Suprapubic skin (tissue), 4 donors: Measurements from ENCODE around the gene MAP3K4. TPM values are rescaled to one million over a fixed set of nuclear protein-coding genes. Genes with fewer than 3 reads are reported as not detected.

Experiments
- DNase-seq, 2 donors: peaks; one replicate each; pipeline ENCODE4 v3.0.0-alpha.2; 2019; ENCODE audit warnings: low spot score in 2 of 2
- H3K27ac ChIP-seq: fragments of 200-600 bp; sonication (generic); one replicate; pipeline ENCODE4 v1.5.1; 2019
- H3K27me3 ChIP-seq: fragments of 200-600 bp; sonication (generic); one replicate; pipeline ENCODE4 v1.5.1; 2019
- H3K36me3 ChIP-seq: fragments of 200-600 bp; sonication (generic); one replicate; pipeline ENCODE4 v1.5.1; 2019
- H3K4me1 ChIP-seq: fragments of 200-600 bp; sonication (generic); one replicate; pipeline ENCODE4 v1.5.1; 2019
- H3K4me3 ChIP-seq: fragments of 200-600 bp; sonication (generic); one replicate; pipeline ENCODE4 v1.5.1; 2019; ENCODE audit warnings: mild to moderate bottlenecking
- H3K9me3 ChIP-seq: fragments of 200-600 bp; sonication (generic); one replicate; pipeline ENCODE4 v1.5.1; 2019
- EP300 ChIP-seq: sonication (generic); formaldehyde crosslinking; IDR thresholded peaks from one replicate; pipeline ENCODE4 v1.6.1; 2017; ENCODE audit warnings: antibody characterized with exemption
- POLR2A ChIP-seq, 2 donors: fragments of 450-650 bp; IDR thresholded peaks; one replicate each; pipeline ENCODE4 v1.6.1; 2017; ENCODE audit warnings: antibody characterized with exemption in 2 of 2, mild to moderate bottlenecking in 2 of 2, moderate library complexity in 2 of 2
- POLR2AphosphoS5 ChIP-seq, 3 donors: sonication (generic); formaldehyde crosslinking; IDR thresholded peaks; one replicate each; pipeline ENCODE4 v1.6.1; 2017; ENCODE audit warnings: antibody characterized with exemption in 3 of 3
- WGBS: methylation state at CpG from one replicate; pipeline ENCODE4 v1.1.5; 2018; 5-methylcytosine and 5-hydroxymethylcytosine counted together
- total RNA-seq, 4 donors: library from RNA; depleted of rRNA; stranded (reverse); fragments of >200 nt; gene quantifications; one replicate each; pipeline ENCODE4 v1.1.0, GENCODE V29; 2016
- TF ChIP-seq, protein P1 (sequence below), 2 donors: fragments of 200-600 bp in 1 of 2; fragments of 450-650 bp in 1 of 2; sonication (generic) in 1 of 2; IDR thresholded peaks; one replicate each; pipeline ENCODE4 v1.5.1; 2016 to 2019; ENCODE audit warnings: antibody characterized with exemption in 2 of 2, mild to moderate bottlenecking in 1 of 2, moderate library complexity in 1 of 2

Gene MAP3K4
- total RNA-seq, 4 donors from 2014 or later = 29.2 to 83.2 (median 45.2) TPM

DNA sequence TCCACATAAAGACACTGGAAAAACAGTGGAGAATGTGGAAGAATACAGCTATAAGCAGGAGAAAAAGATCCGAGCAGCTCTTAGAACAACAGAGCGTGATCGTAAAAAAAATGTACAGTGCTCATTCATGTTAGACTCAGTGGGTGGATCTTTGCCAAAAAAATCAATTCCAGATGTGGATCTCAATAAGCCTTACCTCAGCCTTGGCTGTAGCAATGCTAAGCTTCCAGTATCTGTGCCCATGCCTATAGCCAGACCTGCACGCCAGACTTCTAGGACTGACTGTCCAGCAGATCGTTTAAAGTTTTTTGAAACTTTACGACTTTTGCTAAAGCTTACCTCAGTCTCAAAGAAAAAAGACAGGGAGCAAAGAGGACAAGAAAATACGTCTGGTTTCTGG is 57.1 kb downstream of the MAP3K4 start:
- H3K27me3 ChIP-seq = no peaks in the 10 kb centered on the region
- peaks cover 6% of the 10 kb centered on the region for H3K4me1 ChIP-seq
- WGBS = 57% methylated on average over 7 of the region's 7 CpGs
- no peak for DNase-seq
- TF ChIP-seq, protein P1, sequence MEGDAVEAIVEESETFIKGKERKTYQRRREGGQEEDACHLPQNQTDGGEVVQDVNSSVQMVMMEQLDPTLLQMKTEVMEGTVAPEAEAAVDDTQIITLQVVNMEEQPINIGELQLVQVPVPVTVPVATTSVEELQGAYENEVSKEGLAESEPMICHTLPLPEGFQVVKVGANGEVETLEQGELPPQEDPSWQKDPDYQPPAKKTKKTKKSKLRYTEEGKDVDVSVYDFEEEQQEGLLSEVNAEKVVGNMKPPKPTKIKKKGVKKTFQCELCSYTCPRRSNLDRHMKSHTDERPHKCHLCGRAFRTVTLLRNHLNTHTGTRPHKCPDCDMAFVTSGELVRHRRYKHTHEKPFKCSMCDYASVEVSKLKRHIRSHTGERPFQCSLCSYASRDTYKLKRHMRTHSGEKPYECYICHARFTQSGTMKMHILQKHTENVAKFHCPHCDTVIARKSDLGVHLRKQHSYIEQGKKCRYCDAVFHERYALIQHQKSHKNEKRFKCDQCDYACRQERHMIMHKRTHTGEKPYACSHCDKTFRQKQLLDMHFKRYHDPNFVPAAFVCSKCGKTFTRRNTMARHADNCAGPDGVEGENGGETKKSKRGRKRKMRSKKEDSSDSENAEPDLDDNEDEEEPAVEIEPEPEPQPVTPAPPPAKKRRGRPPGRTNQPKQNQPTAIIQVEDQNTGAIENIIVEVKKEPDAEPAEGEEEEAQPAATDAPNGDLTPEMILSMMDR (IDR thresholded peaks at IDR 0.05) = no peak
- TF ChIP-seq POLR2AphosphoS5 (IDR thresholded peaks at IDR 0.05) (no peak), EP300 (no peak), POLR2A (IDR thresholded peaks at IDR 0.05) (no peak)
- peaks cover 18% of the 10 kb centered on the region for H3K36me3 ChIP-seq
- no peak overlapping the region for H3K27ac ChIP-seq
- no peak overlapping the region for H3K4me3 ChIP-seq
- H3K9me3 ChIP-seq = no peaks in the 10 kb centered on the region

DNA sequence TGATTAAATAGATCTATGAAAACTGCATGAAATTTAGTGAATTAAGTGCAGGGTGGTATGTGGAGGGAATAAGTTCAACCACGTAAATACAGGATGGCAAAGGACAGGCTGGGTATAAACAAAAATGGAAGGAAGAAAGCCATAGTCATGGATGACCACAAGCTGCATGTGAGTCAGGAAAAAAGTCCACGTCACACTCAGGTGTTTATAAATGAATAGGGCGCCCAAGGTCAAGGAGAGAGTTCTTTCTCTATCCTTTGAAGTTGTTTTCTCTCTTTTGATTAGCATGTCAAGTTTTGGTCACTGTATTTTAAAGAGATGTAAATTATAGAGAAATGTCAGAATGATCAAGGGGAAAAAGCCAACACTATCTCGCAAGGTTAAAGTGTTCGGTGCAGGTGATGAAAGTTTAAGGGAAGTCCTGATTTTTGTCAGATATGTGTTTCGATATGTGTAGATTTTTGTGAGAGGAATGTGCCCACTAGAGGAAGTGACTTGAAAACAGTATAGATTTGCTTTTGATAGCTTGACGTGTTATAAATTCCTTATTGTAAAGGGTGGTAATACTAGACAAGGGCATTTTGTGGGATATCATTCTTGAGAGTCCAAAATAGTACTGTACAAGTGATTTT is 58.7 kb downstream of the MAP3K4 start:
- Histone ChIP-seq H3K27me3 (no peaks in the 10 kb centered on the region), H3K36me3 (peaks cover 13% of the 10 kb centered on the region), H3K27ac (no peak overlapping the region), H3K9me3 (no peaks in the 10 kb centered on the region), H3K4me1 (peaks cover 6% of the 10 kb centered on the region), H3K4me3 (no peak overlapping the region)
- TF ChIP-seq POLR2AphosphoS5 (IDR thresholded peaks at IDR 0.05) = no peak
- TF ChIP-seq, protein P1 (IDR thresholded peaks at IDR 0.05) = no peak
- no peak for TF ChIP-seq POLR2A (IDR thresholded peaks at IDR 0.05)
- TF ChIP-seq EP300 = no peak
- no peak for DNase-seq
- WGBS = 91% methylated on average over 7 of the region's 7 CpGs

DNA sequence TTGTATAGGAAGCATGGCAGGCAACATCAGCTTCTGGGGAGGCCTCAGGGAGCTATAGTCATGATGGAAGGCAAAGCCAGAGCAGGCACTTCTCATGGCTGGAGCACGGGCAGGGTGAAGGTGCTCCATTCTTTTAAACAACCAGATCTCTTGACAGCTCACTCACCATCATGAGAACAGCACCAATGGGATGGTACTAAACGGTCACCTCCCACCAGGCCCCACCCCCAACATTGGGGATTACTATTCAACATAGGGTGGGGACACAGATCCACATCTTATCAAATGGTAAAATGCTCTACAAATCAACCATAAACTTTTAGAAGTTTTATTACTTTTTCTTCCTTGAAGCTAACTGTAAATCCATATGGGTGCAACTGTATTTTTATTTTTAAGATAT is 61.5 kb downstream of the MAP3K4 start:
- peaks cover 13% of the 10 kb centered on the region for H3K36me3 ChIP-seq
- TF ChIP-seq POLR2A (IDR thresholded peaks at IDR 0.05) (no peak), EP300 (no peak), POLR2AphosphoS5 (IDR thresholded peaks at IDR 0.05) (no peak)
- TF ChIP-seq, protein P1 (IDR thresholded peaks at IDR 0.05) = no peak
- 83% methylated on average over 2 of the region's 2 CpGs for WGBS
- no peaks in the 10 kb centered on the region for H3K27me3 ChIP-seq
- H3K27ac ChIP-seq = no peak overlapping the region
- peaks cover 14% of the 10 kb centered on the region for H3K4me1 ChIP-seq
- no peak overlapping the region for H3K4me3 ChIP-seq
- H3K9me3 ChIP-seq = no peaks in the 10 kb centered on the region
- no peak for DNase-seq

DNA sequence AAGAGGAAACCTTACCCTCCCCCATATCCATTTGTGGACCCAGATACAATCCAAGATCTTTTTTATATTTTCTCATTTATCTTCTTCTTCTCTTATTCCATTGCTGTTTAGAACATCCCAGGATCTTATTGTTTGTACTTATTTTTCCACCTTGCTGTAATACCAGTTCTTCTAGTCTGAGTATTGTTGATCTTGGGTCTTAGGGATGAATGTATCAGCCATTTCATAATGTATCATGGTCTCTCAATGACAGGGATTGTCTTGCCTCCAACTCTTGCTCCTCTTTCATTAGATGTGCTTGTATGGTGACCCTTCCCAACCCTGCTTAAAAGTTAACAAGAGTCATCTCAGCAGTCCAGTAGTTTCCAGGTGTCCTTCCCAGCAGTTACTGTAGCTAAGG is 63.3 kb downstream of the MAP3K4 start:
- no peaks in the 10 kb centered on the region for H3K27me3 ChIP-seq
- no peak overlapping the region for H3K27ac ChIP-seq
- H3K4me3 ChIP-seq = no peak overlapping the region
- peaks cover 5% of the 10 kb centered on the region for H3K36me3 ChIP-seq
- H3K9me3 ChIP-seq = no peaks in the 10 kb centered on the region
- peaks cover 9% of the 10 kb centered on the region for H3K4me1 ChIP-seq
- TF ChIP-seq EP300 = no peak
- no peak for DNase-seq

DNA sequence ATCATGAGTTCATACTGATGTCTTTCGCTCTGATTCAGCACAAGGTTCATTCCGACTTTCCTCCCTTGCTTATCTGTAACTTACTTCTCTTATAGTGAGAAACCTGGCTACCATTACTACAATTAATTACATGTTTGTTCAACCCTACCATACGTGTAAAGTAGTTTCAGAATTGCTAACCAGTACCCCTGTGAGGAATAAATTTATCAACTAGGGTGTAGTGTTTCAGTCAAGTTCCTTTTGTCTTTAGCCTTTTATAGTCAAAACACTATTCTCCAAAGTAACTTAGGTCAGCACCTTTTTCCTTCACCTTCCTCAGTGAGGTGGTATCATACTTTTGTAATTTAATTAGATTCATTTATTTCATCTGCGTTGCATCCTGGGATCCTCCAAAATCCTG is 64.9 kb downstream of the MAP3K4 start:
- H3K4me1 ChIP-seq = peaks cover 9% of the 10 kb centered on the region
- H3K4me3 ChIP-seq = no peak overlapping the region
- no peaks in the 10 kb centered on the region for H3K9me3 ChIP-seq
- no peak overlapping the region for H3K27ac ChIP-seq
- WGBS = 92% methylated on average over 4 of the region's 4 CpGs
- no peak for TF ChIP-seq EP300
- no peak for TF ChIP-seq POLR2AphosphoS5 (IDR thresholded peaks at IDR 0.05)
- no peak for TF ChIP-seq POLR2A (IDR thresholded peaks at IDR 0.05)
- TF ChIP-seq, protein P1 (IDR thresholded peaks at IDR 0.05) = no peak
- H3K27me3 ChIP-seq = no peaks in the 10 kb centered on the region
- peaks cover 5% of the 10 kb centered on the region for H3K36me3 ChIP-seq
- DNase-seq = no peak
